Activated CD4-positive, alpha-beta memory T cell treated with anti-CD3 and anti-CD28 coated beads, Interleukin-2, amount 10 ng/mL, durations not matched to agents 7 days and 5 days (primary cell): Measurements from ENCODE around the gene TTLL5. TPM values are rescaled to one million over a fixed set of nuclear protein-coding genes. Genes with fewer than 3 reads are reported as not detected.
A peak's percentile ranks its signal among the peaks of the same experiment; 100 is the strongest.

ENCODE experiments used
- CTCF ChIA-PET: fragments of 350-600 bp; sonication (Branson Sonifier 250); formaldehyde crosslinking; loops from one replicate; lab custom pipeline; 2021; ENCODE audit warnings: antibody characterized with exemption, inconsistent platforms; lab: Charles Lee
- POLR2A ChIA-PET: fragments of 350-600 bp; sonication (Branson Sonifier 250); formaldehyde crosslinking; loops from one replicate; lab custom pipeline; 2021; ENCODE audit warnings: antibody characterized with exemption; lab: Charles Lee
- DNase-seq: peaks from one replicate; pipeline ENCODE4 v3.0.0-alpha.2; 2020
- H3K27ac Mint-ChIP-seq: one replicate; pipeline ENCODE4 v1.8.0; 2021; ENCODE audit warnings: mild to moderate bottlenecking, mixed read lengths
- H3K27me3 Mint-ChIP-seq: one replicate; pipeline ENCODE4 v1.8.0; 2021; ENCODE audit warnings: mixed read lengths
- H3K36me3 Mint-ChIP-seq: one replicate; pipeline ENCODE4 v1.8.0; 2021; ENCODE audit warnings: low read depth, mixed read lengths
- H3K4me1 Mint-ChIP-seq: one replicate; pipeline ENCODE4 v1.8.0; 2021; ENCODE audit warnings: mixed read lengths
- H3K4me3 Mint-ChIP-seq: one replicate; pipeline ENCODE4 v1.8.0; 2021; ENCODE audit warnings: mild to moderate bottlenecking, mixed read lengths
- H3K9me3 Mint-ChIP-seq: one replicate; pipeline ENCODE4 v1.8.0; 2021; ENCODE audit warnings: mixed read lengths
- total RNA-seq, 2 experiments: library from RNA; stranded (reverse); gene quantifications; one replicate each; pipeline ENCODE4 v1.2.3, GENCODE V29; 2021

Gene TTLL5
- total RNA-seq, 2 experiments from 2014 or later = 30.6 to 33.1 TPM

- H3K27ac Mint-ChIP-seq = peak overlapping the region; percentile 47
Observed at GRCh38 chr14:75982266-75983018, 321.4 kb downstream of the TTLL5 start.

GRCh38 chr14:75983019-75983358 is 321.9 kb downstream of the TTLL5 start:
- peaks cover 49% of the 10 kb centered on the region for H3K4me1 Mint-ChIP-seq
- ChIA-PET CTCF (interaction anchor here (0.6 to 11.6 kb wide), 25 partner anchors 9 to 405 kb away, joined by 3 to 182 read pairs (median 4); partner anchors contain the start of genes ERG28, FLVCR2 and TTLL5), POLR2A (interaction anchor here (1.1 to 1.7 kb wide), 3 partner anchors 11 to 274 kb away, joined by 3 to 10 read pairs (median 3); no protein-coding TSS in a partner anchor)
- peaks cover 16% of the 10 kb centered on the region for H3K27me3 Mint-ChIP-seq
- H3K9me3 Mint-ChIP-seq = no peaks in the 10 kb centered on the region
- no peak overlapping the region for H3K27ac Mint-ChIP-seq
- DNase-seq = no peak
- H3K4me3 Mint-ChIP-seq = peak overlapping the region; percentile 69
- H3K36me3 Mint-ChIP-seq = no peaks in the 10 kb centered on the region

More at GRCh38 chr14:75982266-75983018, 321.4 kb downstream of the TTLL5 start:
- H3K27me3 Mint-ChIP-seq = peaks cover 16% of the 10 kb centered on the region
- DNase-seq = peak; percentile 79
- H3K36me3 Mint-ChIP-seq = no peaks in the 10 kb centered on the region
- POLR2A ChIA-PET = interaction anchor here (1.1 to 1.7 kb wide), 3 partner anchors 12 to 274 kb away, joined by 3 to 10 read pairs (median 3); no protein-coding TSS in a partner anchor
- CTCF ChIA-PET = interaction anchor here (0.6 to 11.6 kb wide), 27 partner anchors 9 to 405 kb away, joined by 3 to 182 read pairs (median 4); partner anchors contain the start of genes ERG28, FLVCR2 and TTLL5
- H3K9me3 Mint-ChIP-seq = no peaks in the 10 kb centered on the region
- H3K4me1 Mint-ChIP-seq = peaks cover 49% of the 10 kb centered on the region
- H3K4me3 Mint-ChIP-seq = peak overlapping the region; percentile 74

- DNase-seq = no peak
- ChIA-PET CTCF (interaction anchor here (1.3 to 11.6 kb wide), 2 partner anchors 79 to 274 kb away, joined by 3 to 182 read pairs; no protein-coding TSS in a partner anchor), POLR2A (interaction anchor here (1.3 kb wide), 1 partner anchor 276 kb away, joined by 3 read pairs; no protein-coding TSS in a partner anchor)
- Mint-ChIP-seq H3K4me3 (peak overlapping the region; percentile 5), H3K4me1 (peaks cover 35% of the 10 kb centered on the region), H3K27me3 (peaks cover 16% of the 10 kb centered on the region), H3K27ac (no peak overlapping the region), H3K9me3 (no peaks in the 10 kb centered on the region), H3K36me3 (no peaks in the 10 kb centered on the region)
Observed at GRCh38 chr14:75984674-75985073, 323.6 kb downstream of the TTLL5 start.

GRCh38 chr14:75985618-75986438 is 324.8 kb downstream of the TTLL5 start, which contains the start of gene IFT43:
TSS of gene IFT43 (plus strand) at chr14:75985763. CDS start at chr14:75985787, 24 bp downstream.
- H3K27me3 Mint-ChIP-seq = peaks cover 16% of the 10 kb centered on the region
- ChIA-PET POLR2A (interaction anchor here (1.3 kb wide), 2 partner anchors 277 to 337 kb away, joined by 3 read pairs; no protein-coding TSS in a partner anchor), CTCF (interaction anchor here (0.7 to 11.6 kb wide), 5 partner anchors 75 to 322 kb away, joined by 3 to 182 read pairs (median 3); no protein-coding TSS in a partner anchor)
- peak within 1 kb of the TSS; percentile 71 for H3K4me3 Mint-ChIP-seq
- DNase-seq = peak; percentile 93
- no peaks in the 10 kb centered on the region for H3K36me3 Mint-ChIP-seq
- H3K27ac Mint-ChIP-seq = peak within 1 kb of the TSS; percentile 31
- peaks cover 27% of the 10 kb centered on the region for H3K4me1 Mint-ChIP-seq
- no peaks in the 10 kb centered on the region for H3K9me3 Mint-ChIP-seq

DNA sequence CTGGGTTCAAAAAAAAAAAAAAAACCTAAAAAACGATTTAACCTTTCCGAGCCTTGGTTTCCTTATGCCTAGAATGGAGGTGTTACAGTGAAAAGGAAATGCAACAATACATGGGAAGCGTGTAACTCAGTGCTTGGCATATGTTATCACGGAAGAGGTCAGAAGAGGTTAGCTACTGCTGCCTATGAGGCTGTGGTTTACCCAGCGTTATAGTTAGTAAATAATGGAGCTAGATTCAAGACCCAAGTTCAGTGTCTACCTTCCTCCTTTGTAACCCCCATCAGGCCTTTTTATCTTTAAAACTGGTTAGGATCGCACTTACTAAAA is 325.4 kb downstream of the TTLL5 start:
- Mint-ChIP-seq H3K36me3 (no peaks in the 10 kb centered on the region), H3K27me3 (peaks cover 16% of the 10 kb centered on the region), H3K27ac (no peak overlapping the region), H3K9me3 (no peaks in the 10 kb centered on the region), H3K4me3 (peak overlapping the region; percentile 71), H3K4me1 (peaks cover 21% of the 10 kb centered on the region)
- POLR2A ChIA-PET = interaction anchor here (1.3 kb wide), 1 partner anchor 337 kb away, joined by 3 read pairs; no protein-coding TSS in a partner anchor
- DNase-seq = no peak
- CTCF ChIA-PET = interaction anchor here (0.7 to 11.6 kb wide), 4 partner anchors 75 to 323 kb away, joined by 3 to 182 read pairs (median 4); no protein-coding TSS in a partner anchor

DNA sequence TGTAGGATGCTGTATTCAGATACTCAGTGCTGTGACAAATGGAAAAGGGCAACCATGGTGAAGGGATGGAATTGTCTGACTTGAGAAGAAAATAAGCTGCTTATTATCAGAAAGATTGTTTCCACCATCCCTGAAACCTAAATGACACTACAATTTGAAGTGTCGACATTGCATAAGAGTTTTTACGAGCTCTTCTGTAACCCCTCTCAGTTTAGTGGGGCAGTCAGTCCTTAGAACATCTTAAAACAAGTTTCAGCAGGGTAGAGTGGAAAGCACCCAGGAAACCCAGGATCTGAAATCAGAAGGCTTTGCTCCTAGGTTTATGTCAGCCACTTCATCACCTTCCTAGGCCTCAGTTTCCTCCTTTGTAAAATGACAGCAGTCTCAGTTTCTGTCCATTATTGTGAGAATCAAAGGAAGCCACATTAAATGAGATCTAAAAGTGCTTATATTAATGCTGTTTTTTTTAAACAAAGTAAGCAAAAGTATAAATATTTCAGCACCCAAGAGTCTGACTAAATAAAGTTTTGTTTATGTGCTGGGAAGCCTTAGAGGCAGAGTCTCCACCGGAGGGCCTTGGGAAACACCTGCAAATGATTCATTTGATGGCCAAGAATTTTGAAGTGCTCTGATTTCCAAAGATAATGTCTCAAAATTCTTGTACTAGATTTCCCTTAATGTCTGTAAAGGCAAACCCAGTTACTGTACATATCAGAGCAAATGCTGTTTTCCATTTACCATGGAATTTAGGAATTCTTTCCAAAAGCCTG is 326.3 kb downstream of the TTLL5 start:
- CTCF ChIA-PET = no interaction called here
- H3K9me3 Mint-ChIP-seq = no peaks in the 10 kb centered on the region

GRCh38 chr14:75989134-75989533 is 328.1 kb downstream of the TTLL5 start:
- Mint-ChIP-seq H3K27me3 (peaks cover 7% of the 10 kb centered on the region), H3K9me3 (no peaks in the 10 kb centered on the region), H3K27ac (no peak overlapping the region), H3K36me3 (no peaks in the 10 kb centered on the region), H3K4me1 (peaks cover 18% of the 10 kb centered on the region), H3K4me3 (no peak overlapping the region)
- POLR2A ChIA-PET = no interaction called here
- CTCF ChIA-PET = no interaction called here
- DNase-seq = no peak

More for the DNA sequence above, 326.3 kb downstream of the TTLL5 start:
- Mint-ChIP-seq H3K36me3 (no peaks in the 10 kb centered on the region), H3K27ac (no peak overlapping the region), H3K4me1 (peaks cover 16% of the 10 kb centered on the region), H3K4me3 (no peak overlapping the region), H3K27me3 (peaks cover 16% of the 10 kb centered on the region)
- POLR2A ChIA-PET = interaction anchor here (1.1 kb wide), 1 partner anchor 13 kb away, joined by 3 read pairs; no protein-coding TSS in a partner anchor
- DNase-seq = no peak

DNA sequence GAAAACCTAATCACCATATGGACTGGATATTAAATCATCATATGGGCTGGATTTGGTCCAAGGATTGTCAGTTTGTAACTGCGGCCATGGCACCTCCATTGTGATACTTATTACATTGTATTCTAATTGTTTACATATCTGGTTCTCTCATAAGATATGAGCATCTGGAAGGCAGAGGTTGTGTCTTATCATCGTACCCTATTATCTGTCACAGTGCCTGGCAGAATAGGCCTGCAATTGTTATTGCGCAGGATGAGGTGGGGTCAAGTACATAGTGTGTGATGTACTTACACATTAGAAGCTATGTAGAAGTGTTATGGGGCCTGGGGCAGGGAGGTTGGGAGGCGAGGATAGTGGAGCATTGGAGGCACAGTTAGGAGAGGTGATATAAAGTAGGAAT is 329.3 kb downstream of the TTLL5 start:
- ChIA-PET CTCF (no interaction called here), POLR2A (no interaction called here)
- Mint-ChIP-seq H3K36me3 (no peaks in the 10 kb centered on the region), H3K4me3 (no peak overlapping the region), H3K27ac (no peak overlapping the region), H3K27me3 (no peaks in the 10 kb centered on the region), H3K4me1 (peaks cover 22% of the 10 kb centered on the region), H3K9me3 (no peaks in the 10 kb centered on the region)
- DNase-seq = no peak

GRCh38 chr14:75991753-75992152 is 330.7 kb downstream of the TTLL5 start:
- H3K27me3 Mint-ChIP-seq = no peaks in the 10 kb centered on the region
- no peaks in the 10 kb centered on the region for H3K36me3 Mint-ChIP-seq
- POLR2A ChIA-PET = no interaction called here
- H3K4me1 Mint-ChIP-seq = peaks cover 11% of the 10 kb centered on the region
- CTCF ChIA-PET = no interaction called here
- H3K4me3 Mint-ChIP-seq = no peak overlapping the region
- no peaks in the 10 kb centered on the region for H3K9me3 Mint-ChIP-seq
- no peak for DNase-seq
- no peak overlapping the region for H3K27ac Mint-ChIP-seq

- no peaks in the 10 kb centered on the region for H3K36me3 Mint-ChIP-seq
- ChIA-PET POLR2A (interaction anchor here (1.1 kb wide), 1 partner anchor 11 kb away, joined by 3 read pairs; no protein-coding TSS in a partner anchor), CTCF (interaction anchor here (1.5 to 2.1 kb wide), 2 partner anchors 11 to 284 kb away, joined by 3 to 7 read pairs; no protein-coding TSS in a partner anchor)
- no peak for DNase-seq
- H3K4me3 Mint-ChIP-seq = no peak overlapping the region
- no peak overlapping the region for H3K27ac Mint-ChIP-seq
- H3K4me1 Mint-ChIP-seq = peaks cover 10% of the 10 kb centered on the region
- no peaks in the 10 kb centered on the region for H3K27me3 Mint-ChIP-seq
- H3K9me3 Mint-ChIP-seq = no peaks in the 10 kb centered on the region
Observed at GRCh38 chr14:75993567-75994041, 332.6 kb downstream of the TTLL5 start.

GRCh38 chr14:75995372-75996041 is 334.5 kb downstream of the TTLL5 start:
- no peak overlapping the region for H3K4me3 Mint-ChIP-seq
- H3K36me3 Mint-ChIP-seq = no peaks in the 10 kb centered on the region
- ChIA-PET CTCF (interaction anchor here (0.6 to 2.1 kb wide), 3 partner anchors 13 to 286 kb away, joined by 4 to 7 read pairs (median 4); partner anchors contain the start of gene TGFB3), POLR2A (no interaction called here)
- no peaks in the 10 kb centered on the region for H3K27me3 Mint-ChIP-seq
- peaks cover 10% of the 10 kb centered on the region for H3K4me1 Mint-ChIP-seq
- H3K27ac Mint-ChIP-seq = no peak overlapping the region
- no peaks in the 10 kb centered on the region for H3K9me3 Mint-ChIP-seq
- DNase-seq = no peak
